Skin of body (tissue), 2 donors: ENCODE results near the gene DDOST. TPM values are rescaled to one million over a fixed set of nuclear protein-coding genes. Genes with fewer than 3 reads are reported as not detected.
"Not testable (repeated sequence)": the region's sequence is repeated elsewhere in the genome, so short reads cannot be mapped to it uniquely, and the experiment has no call there.

Experiments used
- DNase-seq: peaks from one replicate; lab custom pipeline; 2025; lab: John Stamatoyannopoulos, UW
- total RNA-seq: library from RNA; depleted of rRNA; stranded (reverse); fragments of >200 nt; gene quantifications from one replicate; pipeline ENCODE4 v1.2.3, GENCODE V29; 2014

Gene DDOST
- total RNA-seq, 1 donor from 2014 or later: 99.2 TPM

DNA sequence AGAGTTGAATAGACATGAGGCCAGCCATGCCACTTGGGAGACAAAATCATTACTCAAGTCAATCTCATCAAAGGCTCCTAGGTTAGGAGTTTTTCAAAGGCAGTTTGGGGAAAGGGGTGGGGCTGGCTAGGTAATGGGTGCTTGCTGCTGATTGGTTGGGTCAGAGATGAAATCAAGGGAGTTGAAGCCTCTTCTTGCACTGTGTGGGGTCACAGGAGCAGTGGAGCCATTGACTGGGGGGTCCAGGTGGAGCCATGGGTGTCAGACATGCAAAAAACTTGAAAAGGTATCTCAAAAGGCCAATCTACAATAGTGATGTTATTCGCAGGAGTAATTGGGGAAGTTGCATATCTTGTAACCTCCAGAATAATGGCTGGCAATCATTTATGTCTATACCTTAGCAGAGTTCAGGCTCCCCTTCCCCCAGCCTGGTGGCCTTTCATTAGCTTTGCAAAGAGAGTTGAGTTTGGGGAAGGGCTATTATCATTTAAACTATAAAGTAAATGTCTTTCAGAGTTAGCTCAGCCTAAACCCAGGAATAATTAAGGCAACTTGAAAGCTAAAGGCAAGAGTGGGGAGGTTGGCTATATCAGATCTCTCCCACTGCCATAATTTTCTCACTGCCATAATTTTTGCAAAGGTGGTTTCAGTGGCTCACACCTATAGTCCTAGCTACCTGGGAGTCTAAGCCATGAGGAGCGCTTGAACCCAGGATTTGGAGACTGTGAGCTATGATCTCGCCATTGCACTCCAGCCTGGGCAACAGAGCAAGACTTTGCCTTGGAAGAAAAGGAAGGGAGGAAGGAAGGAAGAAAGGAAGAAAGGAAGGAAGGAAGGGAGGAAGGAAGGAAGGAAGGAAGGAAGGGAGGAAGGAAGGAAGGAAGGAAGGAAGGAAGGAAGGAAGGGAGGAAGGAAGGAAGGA lies 35.7 kb downstream of the DDOST start:
- no peak for DNase-seq

- no peak for DNase-seq
These were observed 36.5 kb downstream of the DDOST start for GRCh38 chr1:20624709-20625108.

DNA sequence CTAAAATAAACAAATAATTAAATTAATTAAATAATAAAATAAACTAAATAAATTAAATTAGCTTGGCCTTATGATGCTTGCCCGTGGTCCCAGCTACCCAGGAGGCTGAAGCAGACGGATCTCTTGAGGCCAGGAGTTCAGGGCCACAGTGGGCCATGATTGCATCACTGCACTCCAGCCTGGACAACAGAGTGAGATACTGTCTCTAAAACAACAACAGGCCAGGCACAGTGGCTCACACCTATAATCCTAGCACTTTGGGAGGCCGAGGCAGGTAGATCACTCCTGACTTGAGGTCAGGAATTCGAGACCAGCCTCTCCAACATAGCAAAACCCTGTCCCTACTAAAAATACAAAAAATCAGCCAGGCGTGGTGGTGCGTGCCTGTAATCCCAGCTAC lies 40.2 kb downstream of the DDOST start:
- no peak for DNase-seq

- no peak for DNase-seq
These were observed 41.2 kb downstream of the DDOST start for GRCh38 chr1:20619999-20620398.

DNA sequence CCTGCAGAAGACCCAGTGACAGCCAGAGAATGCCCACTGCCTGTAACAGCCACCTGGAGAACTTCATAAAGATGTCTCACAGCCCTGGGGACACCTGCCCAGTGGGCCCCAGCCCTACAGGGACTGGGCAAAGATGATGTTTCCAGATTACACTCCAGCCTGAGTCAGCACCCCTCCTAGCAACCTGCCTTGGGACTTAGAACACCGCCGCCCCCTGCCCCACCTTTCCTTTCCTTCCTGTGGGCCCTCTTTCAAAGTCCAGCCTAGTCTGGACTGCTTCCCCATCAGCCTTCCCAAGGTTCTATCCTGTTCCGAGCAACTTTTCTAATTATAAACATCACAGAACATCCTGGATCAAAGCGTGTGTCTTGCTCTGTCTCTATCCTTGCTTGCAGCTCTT lies 42.6 kb downstream of the DDOST start:
- no peak for DNase-seq

GRCh38 chr1:20616847-20617487 lies 44.2 kb downstream of the DDOST start:
- no peak for DNase-seq

DNA sequence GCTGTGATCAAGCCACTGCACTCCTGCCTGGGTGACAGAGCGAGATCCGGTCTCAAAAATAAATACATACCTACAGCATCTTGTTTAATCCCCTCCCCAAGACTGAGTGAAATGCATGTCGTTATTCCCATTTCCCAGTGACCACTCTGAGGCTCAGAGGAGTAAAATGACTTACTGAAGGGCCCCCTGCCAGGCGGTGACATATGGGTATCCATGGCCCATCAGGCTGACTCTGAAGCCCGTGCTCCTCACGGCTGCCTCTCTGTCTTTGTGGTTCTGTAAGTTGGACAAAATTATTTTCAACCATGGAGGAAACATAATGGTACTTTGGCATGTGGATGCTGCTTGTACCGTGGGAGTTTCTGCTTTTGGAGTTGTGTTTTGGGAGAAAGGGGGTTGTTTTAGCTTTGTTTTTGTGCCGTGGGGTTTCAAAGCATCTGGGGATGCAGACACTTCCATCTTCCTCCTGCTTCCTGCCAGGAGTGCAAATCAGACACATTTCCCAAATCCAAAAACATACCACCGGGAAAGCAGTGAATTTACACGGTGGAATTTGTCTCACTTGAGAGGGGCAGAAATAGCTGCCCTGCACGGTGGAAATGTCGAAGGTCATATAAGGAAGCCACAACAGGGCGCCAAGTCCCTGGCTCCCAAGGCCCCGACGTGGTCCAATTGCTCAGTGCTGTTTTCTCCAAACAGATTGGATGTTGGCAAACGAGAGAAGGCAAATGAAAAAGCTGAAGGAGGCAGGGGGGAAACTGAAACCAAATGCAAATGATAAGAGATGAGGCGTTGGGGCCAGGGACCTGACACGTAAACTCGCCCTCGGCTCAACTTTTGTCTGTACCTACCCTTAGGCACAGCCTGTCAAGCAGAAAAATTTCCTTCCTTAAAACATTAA lies 45.0 kb downstream of the DDOST start:
- DNase-seq: no peak

DNA sequence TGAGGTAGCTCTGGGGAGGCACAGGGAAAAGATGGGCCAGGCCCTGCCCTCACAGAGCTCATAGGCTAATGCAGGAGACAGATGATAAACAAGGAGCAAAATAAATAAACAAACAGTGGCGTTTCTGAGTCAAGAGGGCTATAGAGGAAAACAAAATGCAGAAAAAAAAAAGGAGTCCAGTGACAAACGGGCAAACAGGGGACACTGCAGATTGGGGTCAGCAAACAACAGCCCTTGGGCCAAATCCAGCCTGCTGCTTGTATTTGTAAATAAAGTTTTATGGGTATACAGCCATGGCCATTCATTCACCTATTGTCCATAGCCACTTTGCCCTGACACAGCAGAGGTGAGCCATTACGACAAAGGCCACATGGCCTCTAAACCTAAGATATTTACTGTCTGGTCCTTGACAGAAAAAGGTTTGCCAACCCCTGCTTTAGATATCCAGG lies 47.0 kb downstream of the DDOST start:
- DNase-seq: no peak

GRCh38 chr1:20612221-20612746 lies 48.9 kb downstream of the DDOST start:
- no peak for DNase-seq

DNA sequence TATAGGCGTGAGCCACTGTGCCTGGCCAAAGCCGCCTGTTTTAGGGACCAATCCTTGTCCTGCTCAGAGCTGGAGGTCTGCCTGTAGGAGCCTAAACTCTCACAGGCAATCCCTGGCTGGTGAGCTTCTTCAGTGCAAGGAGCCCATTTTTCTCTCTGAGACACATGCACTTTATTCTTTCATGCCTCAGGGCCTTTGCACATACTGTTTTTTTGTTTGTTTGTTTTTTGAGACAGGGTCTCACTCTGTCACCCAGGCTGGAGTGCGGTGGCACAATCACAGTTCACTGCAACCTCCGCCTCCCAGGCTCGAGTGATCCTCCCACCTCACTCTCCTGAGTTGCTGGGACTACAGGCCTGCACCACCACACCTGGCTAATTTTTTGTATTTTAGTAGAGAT lies 49.5 kb downstream of the DDOST start:
- no peak for DNase-seq

- no peak for DNase-seq
These were observed 50.2 kb downstream of the DDOST start for GRCh38 chr1:20610970-20611369.

DNA sequence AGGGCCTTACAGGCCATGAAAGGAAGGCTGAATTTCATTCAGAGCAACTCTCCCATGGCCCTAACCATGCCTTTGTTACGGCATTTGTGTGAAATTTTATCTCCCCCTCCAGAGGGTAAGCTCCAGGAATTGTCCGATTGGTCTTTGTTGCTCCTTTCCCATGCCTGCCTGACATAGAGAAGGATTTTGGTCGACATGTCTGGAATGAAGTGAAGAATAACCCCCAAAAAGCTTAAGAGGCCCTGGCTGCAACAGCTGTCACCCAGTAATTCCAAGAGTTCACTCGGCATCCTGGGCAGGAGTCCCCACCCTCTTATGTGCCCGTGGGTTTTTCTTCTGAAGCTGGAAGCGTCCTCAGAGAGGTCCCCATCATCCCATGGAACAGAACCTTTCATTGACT lies 51.6 kb downstream of the DDOST start:
- no peak for DNase-seq

DNA sequence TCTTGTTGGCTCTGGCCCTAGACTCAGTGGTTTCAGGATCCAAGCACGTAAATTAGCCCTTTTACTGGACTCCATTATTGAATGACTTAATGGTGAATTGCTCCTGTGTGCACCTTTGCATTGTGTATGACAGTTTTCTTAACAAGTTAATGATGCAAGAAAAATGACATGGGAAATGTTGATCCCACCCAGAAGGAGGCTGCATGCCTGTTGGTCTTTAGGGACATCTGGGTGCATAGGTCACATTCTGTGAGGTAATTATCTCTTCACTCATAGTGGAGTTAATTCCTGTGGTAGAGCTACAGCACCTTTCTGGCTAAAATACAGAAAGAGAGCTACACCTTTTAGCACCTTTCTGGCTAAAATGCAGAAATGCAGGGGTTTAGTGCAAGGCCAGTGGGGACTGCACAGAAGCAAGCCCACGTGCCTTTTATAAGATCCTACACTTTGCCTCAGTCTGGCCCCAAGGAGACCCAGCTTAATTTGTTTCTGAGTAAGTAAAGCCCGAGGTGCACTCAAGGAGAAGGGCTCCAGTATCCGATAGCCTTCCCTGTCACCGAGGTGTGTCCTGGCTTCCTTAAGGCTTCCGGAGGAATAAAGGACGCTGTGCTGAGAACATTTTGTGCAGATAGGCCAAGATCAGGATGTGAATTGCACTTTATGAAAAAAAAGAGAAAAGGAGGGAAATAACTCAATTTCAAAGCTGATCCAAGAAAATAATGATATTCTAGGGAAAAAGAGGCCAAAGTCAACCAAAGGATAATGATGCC lies 54.2 kb downstream of the DDOST start:
- DNase-seq: not testable (repeated sequence)

GRCh38 chr1:20604678-20605077 lies 56.5 kb downstream of the DDOST start:
- DNase-seq: no peak

DNA sequence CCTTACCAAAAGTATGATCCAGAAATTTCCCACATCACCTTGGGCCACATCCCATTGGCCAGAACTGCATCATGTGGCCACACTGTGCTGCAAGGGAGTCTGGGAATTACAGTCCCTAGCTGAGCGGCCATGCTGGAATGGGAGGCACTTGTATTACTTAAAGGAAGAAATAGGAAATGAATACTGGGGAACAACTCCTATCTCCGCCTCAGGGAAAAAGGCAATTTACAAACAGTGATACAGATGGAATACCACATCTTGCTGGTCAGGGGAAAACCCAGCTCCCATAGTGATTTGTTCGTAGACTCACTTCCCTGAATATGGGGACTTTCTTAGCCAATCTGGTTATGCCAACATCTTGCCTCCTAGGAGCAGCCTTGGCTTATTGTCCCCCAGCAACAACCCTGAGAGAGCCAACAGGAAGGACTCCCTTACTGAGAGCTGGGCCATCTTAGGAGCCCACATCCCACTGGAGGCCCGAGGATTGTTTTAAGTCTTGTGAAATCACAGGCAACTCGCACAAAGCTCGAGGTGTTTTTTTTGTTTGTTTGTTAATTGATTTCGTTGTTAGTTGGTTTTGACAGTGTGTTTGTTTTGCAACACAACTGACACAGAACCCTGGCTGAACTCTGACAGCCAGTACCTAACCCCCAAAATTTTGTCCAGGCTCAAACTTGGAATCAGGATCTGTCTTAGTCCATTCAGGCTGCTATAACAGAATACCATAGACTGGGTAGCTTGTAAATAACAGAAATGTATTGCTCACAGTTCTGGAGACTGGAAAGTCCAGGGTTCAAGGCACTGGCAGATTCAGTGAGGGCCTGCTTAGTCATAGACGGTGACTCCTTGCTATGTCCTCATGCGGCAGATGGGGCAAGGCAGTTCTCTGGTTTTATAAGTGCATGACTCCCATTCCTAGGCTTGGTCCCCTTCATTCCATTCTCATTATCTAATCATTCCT lies 57.4 kb downstream of the DDOST start:
- no peak for DNase-seq

GRCh38 chr1:20602851-20603450 lies 58.2 kb downstream of the DDOST start:
- no peak for DNase-seq
